H1 (cell line): Measurements from ENCODE around the gene ASS1. TPM values are rescaled to one million over a fixed set of nuclear protein-coding genes. Genes with fewer than 3 reads are reported as not detected.

Source experiments
- CTCF ChIA-PET: fragments of 300-600 bp; sonication (Branson Sonifier 250); formaldehyde crosslinking; loops from one replicate; lab custom pipeline; 2021; ENCODE audit not compliant: partially characterized antibody; lab: Charles Lee
- POLR2A ChIA-PET: fragments of 300-600 bp; sonication (Branson Sonifier 250); formaldehyde crosslinking; loops from one replicate; lab custom pipeline; 2021; ENCODE audit warnings: inconsistent platforms; ENCODE audit not compliant: partially characterized antibody; lab: Charles Lee
- DNase-seq, 2 experiments: peaks; one replicate each; pipeline versions ENCODE4 v3.0.0 to v3.0.0-alpha.2; 2010 to 2022; ENCODE audit warnings: low spot score in 2 of 2, low read depth in 1 of 2, mixed read lengths in 1 of 2
- FAIRE-seq: peaks from 2 replicates; lab custom pipeline; 2011; peaks lifted over from hg19 to GRCh38; lab: Jason Lieb, UNC
- H2AFZ ChIP-seq: 2 replicates; pipeline ENCODE4 v1.8.1; 2012; ENCODE audit warnings: low read length, inconsistent platforms
- H2AK5ac ChIP-seq: 2 replicates; pipeline ENCODE4 v1.6.1; 2013; ENCODE audit warnings: low read depth, low read length
- H2BK120ac ChIP-seq: replicated peaks from 2 replicates; pipeline ENCODE3; 2013; ENCODE audit warnings: low read depth, low read length, inconsistent platforms
- H2BK12ac ChIP-seq: 2 replicates; pipeline ENCODE4 v1.6.1; 2013; ENCODE audit warnings: low read depth, low read length
- H2BK15ac ChIP-seq: 2 replicates; pipeline ENCODE4 v1.6.1; 2013; ENCODE audit warnings: low read length
- H2BK20ac ChIP-seq: 2 replicates; pipeline ENCODE4 v1.6.1; 2013; ENCODE audit warnings: low read length
- H2BK5ac ChIP-seq: 2 replicates; pipeline ENCODE4 v1.6.1; 2013; ENCODE audit warnings: low read depth, low read length
- H3K14ac ChIP-seq: 2 replicates; pipeline ENCODE4 v1.6.1; 2013; ENCODE audit warnings: inconsistent platforms; ENCODE audit not compliant: insufficient read length
- H3K18ac ChIP-seq: 2 replicates; pipeline ENCODE4 v1.6.1; 2013; ENCODE audit warnings: low read length; ENCODE audit errors: extremely low read depth
- H3K23ac ChIP-seq: 2 replicates; pipeline ENCODE4 v1.6.1; 2013; ENCODE audit warnings: inconsistent platforms; ENCODE audit not compliant: insufficient read length
- H3K23me2 ChIP-seq: 2 replicates; pipeline ENCODE4 v1.6.1; 2013; ENCODE audit warnings: low read depth, low read length
- H3K27ac ChIP-seq: 2 replicates; pipeline ENCODE4 v1.6.1; 2011; ENCODE audit warnings: low read depth, low read length, inconsistent platforms
- H3K27me3 ChIP-seq, 4 experiments: replicated peaks in 1 of 4; 1 replicate in 1 of 4; 2 replicates in 3 of 4; pipeline versions ENCODE4 v1.6.1 to v1.8.1; 2011 to 2013; ENCODE audit warnings: low read length in 3 of 4, mild to moderate bottlenecking in 3 of 4, inconsistent platforms in 2 of 4, mixed read lengths in 2 of 4, moderate library complexity in 1 of 4; ENCODE audit not compliant: control insufficient read depth in 3 of 4, insufficient read depth in 3 of 4; ENCODE audit errors: extremely low read depth in 1 of 4
- H3K36me3 ChIP-seq, 4 experiments: 2 replicates each; pipeline versions ENCODE4 v1.6.1 to v1.8.1; 2011 to 2013; ENCODE audit warnings: mild to moderate bottlenecking in 4 of 4, low read length in 3 of 4, moderate library complexity in 2 of 4, control low read depth in 1 of 4, inconsistent platforms in 1 of 4; ENCODE audit not compliant: insufficient read depth in 4 of 4, control insufficient read depth in 2 of 4
- H3K4ac ChIP-seq: replicated peaks from 2 replicates; pipeline ENCODE3; 2013; ENCODE audit warnings: low read length, low read depth, mixed read lengths, inconsistent platforms; ENCODE audit not compliant: insufficient read length
- H3K4me1 ChIP-seq, 4 experiments: replicated peaks in 1 of 4; 1 replicate in 1 of 4; 2 replicates in 3 of 4; pipeline versions ENCODE4 v1.6.1 to v1.8.1; 2011 to 2013; ENCODE audit warnings: low read length in 3 of 4, inconsistent platforms in 2 of 4, mixed read lengths in 1 of 4; ENCODE audit not compliant: insufficient read depth in 4 of 4, control insufficient read depth in 3 of 4
- H3K4me2 ChIP-seq, 2 experiments: 2 replicates each; pipeline versions ENCODE4 v1.6.1 to v1.8.1; 2011 to 2013; ENCODE audit warnings: low read depth in 2 of 2, low read length in 2 of 2, control low read depth in 1 of 2, inconsistent platforms in 1 of 2, mild to moderate bottlenecking in 1 of 2; ENCODE audit not compliant: insufficient read depth in 1 of 2
- H3K4me3 ChIP-seq, 4 experiments: fragments of 200-600, 300-600 bp in 1 of 4; sonication (generic), shearing (Covaris generic), sonication (Bioruptor Twin) in 1 of 4; 2 replicates each; pipeline versions ENCODE4 v1.5.1 to v1.8.1; 2011 to 2016; ENCODE audit warnings: low read length in 4 of 4, low read depth in 3 of 4, control low read depth in 2 of 4, inconsistent platforms in 2 of 4, mild to moderate bottlenecking in 2 of 4, mixed read lengths in 1 of 4, moderate library complexity in 1 of 4; ENCODE audit not compliant: insufficient read depth in 2 of 4; ENCODE audit errors: extremely low read depth in 1 of 4
- H3K56ac ChIP-seq: replicated peaks from 2 replicates; pipeline ENCODE3; 2013; ENCODE audit warnings: low read depth, mild to moderate bottlenecking, mixed read lengths, low read length, inconsistent platforms; ENCODE audit not compliant: insufficient read length
- H3K79me1 ChIP-seq: 2 replicates; pipeline ENCODE4 v1.6.1; 2013; ENCODE audit warnings: low read depth, low read length, control low read depth
- H3K79me2 ChIP-seq, 2 experiments: 2 replicates each; pipeline versions ENCODE4 v1.6.1 to v1.8.1; 2012 to 2013; ENCODE audit warnings: low read length in 2 of 2, mild to moderate bottlenecking in 2 of 2, inconsistent platforms in 1 of 2; ENCODE audit not compliant: insufficient read depth in 2 of 2, control insufficient read depth in 1 of 2
- H3K9ac ChIP-seq, 4 experiments: replicated peaks in 1 of 4; 1 replicate in 1 of 4; 2 replicates in 3 of 4; pipeline versions ENCODE4 v1.6.1 to v1.8.1; 2011 to 2013; ENCODE audit warnings: low read depth in 3 of 4, low read length in 3 of 4, control low read depth in 2 of 4, mild to moderate bottlenecking in 2 of 4, moderate library complexity in 2 of 4, inconsistent platforms in 1 of 4; ENCODE audit errors: extremely low read depth in 1 of 4
- H3K9me3 ChIP-seq, 2 experiments: 2 replicates each; pipeline versions ENCODE4 v1.6.1 to v1.8.1; 2012 to 2013; ENCODE audit warnings: mild to moderate bottlenecking in 2 of 2, moderate library complexity in 2 of 2, control low read depth in 1 of 2, inconsistent platforms in 1 of 2, low read depth in 1 of 2, low read length in 1 of 2, mixed read lengths in 1 of 2; ENCODE audit not compliant: insufficient read depth in 2 of 2
- H4K20me1 ChIP-seq, 2 experiments: replicated peaks in 1 of 2; 2 replicates each; pipeline versions ENCODE3 to v1.8.1; 2011 to 2013; ENCODE audit warnings: inconsistent platforms in 2 of 2, low read length in 2 of 2, mild to moderate bottlenecking in 1 of 2; ENCODE audit not compliant: insufficient read depth in 2 of 2, control insufficient read depth in 1 of 2
- H4K5ac ChIP-seq: 2 replicates; pipeline ENCODE4 v1.6.1; 2013; ENCODE audit warnings: low read length, low read depth, mixed read lengths, inconsistent platforms; ENCODE audit not compliant: insufficient read length
- H4K8ac ChIP-seq: 2 replicates; pipeline ENCODE4 v1.8.0; 2013; ENCODE audit warnings: mild to moderate bottlenecking, moderate library complexity, low read length, inconsistent platforms; ENCODE audit not compliant: insufficient read depth; ENCODE audit errors: extremely low read depth
- H4K91ac ChIP-seq: replicated peaks from 2 replicates; pipeline ENCODE3; 2013; ENCODE audit warnings: low read length, mixed read lengths, inconsistent platforms; ENCODE audit not compliant: insufficient read length
- BRCA1 ChIP-seq: IDR thresholded peaks from 2 replicates; pipeline ENCODE4 v1.6.1; 2012; ENCODE audit warnings: low read depth, low read length, improper control_type of control experiment
- CHD1 ChIP-seq: IDR thresholded peaks from 2 replicates; pipeline ENCODE4 v1.6.1; 2012; ENCODE audit warnings: low read depth, low read length, improper control_type of control experiment
- CTCF ChIP-seq, 3 experiments: IDR thresholded peaks; 1 replicate in 2 of 3; 2 replicates in 1 of 3; pipeline versions ENCODE4 v1.5.1 to v1.6.1; 2011; ENCODE audit warnings: low read length in 3 of 3, mild to moderate bottlenecking in 3 of 3, inconsistent platforms in 2 of 3, low read depth in 1 of 3, moderate library complexity in 1 of 3; ENCODE audit not compliant: insufficient read depth in 1 of 3; ENCODE audit errors: control extremely low read depth in 1 of 3
- EGR1 ChIP-seq: IDR thresholded peaks from 2 replicates; pipeline ENCODE4 v1.6.1; 2011; ENCODE audit warnings: low read depth, low read length, borderline replicate concordance
- KDM1A ChIP-seq: fragments of 200-600, 300-600 bp; sonication (generic); IDR thresholded peaks from 2 replicates; pipeline ENCODE4 v1.7.1; 2016; ENCODE audit warnings: mild to moderate bottlenecking, low read length, borderline replicate concordance
- NANOG ChIP-seq: IDR thresholded peaks from 2 replicates; pipeline ENCODE4 v1.6.1; 2011; ENCODE audit warnings: low read length, low read depth, mild to moderate bottlenecking, inconsistent platforms; ENCODE audit not compliant: insufficient read depth, poor library complexity, severe bottlenecking
- RBBP5 ChIP-seq: IDR thresholded peaks from 2 replicates; pipeline ENCODE4 v1.7.1; 2012; ENCODE audit warnings: low read depth, mild to moderate bottlenecking, inconsistent platforms, low read length, moderate library complexity, borderline replicate concordance
- TAF7 ChIP-seq: optimal IDR thresholded peaks from 2 replicates; pipeline ENCODE3; 2011; ENCODE audit warnings: low read depth, mild to moderate bottlenecking, inconsistent platforms, low read length, moderate library complexity, borderline replicate concordance
- YY1 ChIP-seq: IDR thresholded peaks from 2 replicates; pipeline ENCODE4 v1.6.1; 2011; ENCODE audit warnings: low read depth, mild to moderate bottlenecking, low read length
- ZNF274 ChIP-seq: IDR thresholded peaks from 2 replicates; pipeline ENCODE4 v1.7.0; 2012; ENCODE audit warnings: low read length, borderline replicate concordance; ENCODE audit errors: extremely low read depth
- WGBS, 2 experiments: shearing (Covaris generic) in 1 of 2; methylation state at CpG; one replicate each; pipeline versions ENCODE4 v1.1.6 to v1.1.7; 2013 to 2015; ENCODE audit warnings: low lambda C conversion rate in 2 of 2, mixed read lengths in 2 of 2, inconsistent platforms in 1 of 2, low coverage in 1 of 2, missing lambda C conversion rate in 1 of 2; ENCODE audit not compliant: insufficient replicate concordance in 2 of 2, insufficient coverage in 1 of 2, insufficient read length in 1 of 2; ENCODE audit errors: extremely low coverage in 1 of 2, missing lambda C conversion rate in 1 of 2; 5-methylcytosine and 5-hydroxymethylcytosine counted together
- polyA plus RNA-seq, 7 experiments: library from polyadenylated mRNA; depleted of rRNA in 3 of 7; stranded (reverse) in 5 of 7; unstranded in 2 of 7; fragments of >200 nt in 5 of 7; fragments of 200-250 nt in 2 of 7; gene quantifications; 1 replicate in 5 of 7; 2 replicates in 1 of 7; 4 replicates in 1 of 7; pipeline versions ENCODE4 v1.2.1 to v1.2.3, GENCODE V29; 2011 to 2013; ENCODE audit warnings: missing spikeins in 2 of 7, mixed read lengths in 2 of 7
- total RNA-seq: library from RNA; stranded (reverse); fragmentation: NEBNext Ultra II Directional; extraction: Animal tissue kit (Norgen Biotek cat#: 25700); gene quantifications from 2 replicates; pipeline ENCODE4 v1.2.1, GENCODE V29; 2021

Gene ASS1
- total and polyA plus RNA-seq, 2 of the 8 experiments (the other 6 are each of a cell fraction or from before 2014, with no cell fraction given): 108 to 296 TPM

- no peaks in the 10 kb centered on the region for H3K79me1 ChIP-seq
- no peak overlapping the region for H3K9ac ChIP-seq
- ChIA-PET POLR2A (interaction anchor here (0.6 to 4.1 kb wide), 4 partner anchors 8 to 25 kb away, joined by 3 to 31 read pairs (median 4); no protein-coding TSS in a partner anchor), CTCF (interaction anchor here (0.6 to 3.4 kb wide), 7 partner anchors 9 to 187 kb away, joined by 3 to 12 read pairs (median 5); no protein-coding TSS in a partner anchor)
- H4K20me1 ChIP-seq: no peaks in the 10 kb centered on the region
- peaks cover 6 to 15% (median 10%) of the 10 kb centered on the region in 4 experiments; a peak in 6 of 7 replicates for H3K4me1 ChIP-seq
- DNase-seq (no peak), FAIRE-seq (no peak)
- 84% methylated on average over 7 of the region's 8 CpGs; no CpG with 5 or more reads in 1 of the 2 experiments for WGBS, 2 experiments
- no peak overlapping the region for H3K4me2 ChIP-seq
- no peak overlapping the region; the same call in 1 of the 2 replicates for H2BK5ac ChIP-seq
- H3K23ac ChIP-seq: no peak overlapping the region
- peak overlapping the region; percentile 46 for H3K4ac ChIP-seq
- no peak overlapping the region for H4K5ac ChIP-seq
- no peak overlapping the region for H3K56ac ChIP-seq
- H2BK15ac ChIP-seq: no peak overlapping the region
- H2AFZ ChIP-seq: no peak overlapping the region
- peak overlapping the region; percentile 97 for H4K91ac ChIP-seq
- peaks cover 0 to 2% of the 10 kb centered on the region in 2 experiments; a peak in 1 of 4 replicates for H3K9me3 ChIP-seq
- no peaks in the 10 kb centered on the region for H3K36me3 ChIP-seq
- no peaks in the 10 kb centered on the region for H3K23me2 ChIP-seq
- no peak overlapping the region; the same call in 1 of the 2 replicates for H3K18ac ChIP-seq
- peak overlapping the region; percentile 72; the same call in 1 of the 2 replicates for H2BK20ac ChIP-seq
- H3K27me3 ChIP-seq: no peaks in the 10 kb centered on the region
- no peak for TF ChIP-seq TAF7
- TF ChIP-seq ZNF274: no peak
- no peak for TF ChIP-seq EGR1
- no peak for TF ChIP-seq KDM1A
- TF ChIP-seq NANOG: no peak
- no peak for TF ChIP-seq CHD1
- TF ChIP-seq BRCA1: no peak
- no peak for TF ChIP-seq CTCF (IDR thresholded peaks at IDR 0.05; ENCODE audit: control extremely low read depth in 1 of 3, insufficient read depth in 1 of 3, low read depth in 1 of 3, low read length in 3 of 3)
- no peak for TF ChIP-seq RBBP5
- no peak for TF ChIP-seq YY1
- TF ChIP-seq, all 59 proteins: peak for 0
- H3K14ac ChIP-seq: no peak overlapping the region
- no peak overlapping the region for H3K27ac ChIP-seq
- no peak overlapping the region for H3K4me3 ChIP-seq
- peak overlapping the region; percentile 91 for H2BK120ac ChIP-seq
- no peak overlapping the region for H4K8ac ChIP-seq
- no peaks in the 10 kb centered on the region for H3K79me2 ChIP-seq
- H2AK5ac ChIP-seq: peak overlapping the region; percentile 65; the same call in 1 of the 2 replicates
- H2BK12ac ChIP-seq: peak overlapping the region; percentile 90; the same call in 1 of the 2 replicates
Observed at GRCh38 chr9:130423272-130423671, 21.5 kb upstream of the ASS1 start.
